ENCODE results near the gene ARHGAP26. TPM values are rescaled to one million over a fixed set of nuclear protein-coding genes. Genes with fewer than 3 reads are reported as not detected.

Gene ARHGAP26
- polyA plus RNA-seq, 1 donor from 2014 or later = 0.83 TPM

GRCh38 chr5:143236682-143237081 is 466.5 kb downstream of the ARHGAP26 start:
- Histone ChIP-seq H2AFZ (ENCODE audit: low read depth, low read length) (no peak overlapping the region), H3K4me3 (ENCODE audit: low read length) (no peak overlapping the region), H4K20me1 (ENCODE audit: insufficient read depth) (no peaks in the 10 kb centered on the region), H3K27ac (ENCODE audit: low read length) (no peak overlapping the region), H3K4me2 (ENCODE audit: low read length) (no peak overlapping the region), H3K36me3 (ENCODE audit: insufficient read depth, low read length) (no peaks in the 10 kb centered on the region), H3K9me2 (ENCODE audit: insufficient read depth, low read length) (no peaks in the 10 kb centered on the region), H3K9ac (ENCODE audit: low read length) (no peak overlapping the region), H3K27me3 (ENCODE audit: insufficient read depth, low read depth, low read length) (no peaks in the 10 kb centered on the region), H3K9me3 (ENCODE audit: low read length) (no peaks in the 10 kb centered on the region), H3K79me2 (replicated peaks; ENCODE audit: insufficient read depth, low read length) (no peaks in the 10 kb centered on the region), H3F3A (ENCODE audit: insufficient read depth, low read length, poor library complexity, severe bottlenecking) (no peaks in the 10 kb centered on the region)
- TF ChIP-seq EP300 (conservative IDR thresholded peaks at IDR 0.05; ENCODE audit: poor library complexity, severe bottlenecking) = no peak
- TF ChIP-seq MXI1 (conservative IDR thresholded peaks at IDR 0.05; ENCODE audit: poor library complexity, severe bottlenecking) = no peak
- no peak for TF ChIP-seq REST (IDR thresholded peaks at IDR 0.05; ENCODE audit: borderline replicate concordance)
- no peak for TF ChIP-seq POLR2AphosphoS5 (IDR thresholded peaks at IDR 0.05)
- no peak for TF ChIP-seq TAF1 (IDR thresholded peaks at IDR 0.05; ENCODE audit: low read depth)
- TF ChIP-seq SMC3 (conservative IDR thresholded peaks at IDR 0.05; ENCODE audit: poor library complexity) = no peak
- TF ChIP-seq, protein P1, sequence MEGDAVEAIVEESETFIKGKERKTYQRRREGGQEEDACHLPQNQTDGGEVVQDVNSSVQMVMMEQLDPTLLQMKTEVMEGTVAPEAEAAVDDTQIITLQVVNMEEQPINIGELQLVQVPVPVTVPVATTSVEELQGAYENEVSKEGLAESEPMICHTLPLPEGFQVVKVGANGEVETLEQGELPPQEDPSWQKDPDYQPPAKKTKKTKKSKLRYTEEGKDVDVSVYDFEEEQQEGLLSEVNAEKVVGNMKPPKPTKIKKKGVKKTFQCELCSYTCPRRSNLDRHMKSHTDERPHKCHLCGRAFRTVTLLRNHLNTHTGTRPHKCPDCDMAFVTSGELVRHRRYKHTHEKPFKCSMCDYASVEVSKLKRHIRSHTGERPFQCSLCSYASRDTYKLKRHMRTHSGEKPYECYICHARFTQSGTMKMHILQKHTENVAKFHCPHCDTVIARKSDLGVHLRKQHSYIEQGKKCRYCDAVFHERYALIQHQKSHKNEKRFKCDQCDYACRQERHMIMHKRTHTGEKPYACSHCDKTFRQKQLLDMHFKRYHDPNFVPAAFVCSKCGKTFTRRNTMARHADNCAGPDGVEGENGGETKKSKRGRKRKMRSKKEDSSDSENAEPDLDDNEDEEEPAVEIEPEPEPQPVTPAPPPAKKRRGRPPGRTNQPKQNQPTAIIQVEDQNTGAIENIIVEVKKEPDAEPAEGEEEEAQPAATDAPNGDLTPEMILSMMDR (IDR thresholded peaks at IDR 0.05; ENCODE audit: poor library complexity, severe bottlenecking) = no peak
- no peak for TF ChIP-seq RAD21 (conservative IDR thresholded peaks at IDR 0.05)
- TF ChIP-seq EZH2 (IDR thresholded peaks at IDR 0.05; ENCODE audit: borderline replicate concordance, insufficient read depth, low read length, poor library complexity, severe bottlenecking) = no peak

GRCh38 chr5:143237664-143238063 is 467.5 kb downstream of the ARHGAP26 start:
- Histone ChIP-seq H3K27me3 (ENCODE audit: insufficient read depth, low read depth, low read length) (no peaks in the 10 kb centered on the region), H3K27ac (ENCODE audit: low read length) (no peak overlapping the region), H3K4me3 (ENCODE audit: low read length) (no peak overlapping the region), H2AFZ (ENCODE audit: low read depth, low read length) (no peak overlapping the region), H3F3A (ENCODE audit: insufficient read depth, low read length, poor library complexity, severe bottlenecking) (no peaks in the 10 kb centered on the region), H3K9me2 (ENCODE audit: insufficient read depth, low read length) (no peaks in the 10 kb centered on the region), H3K36me3 (ENCODE audit: insufficient read depth, low read length) (no peaks in the 10 kb centered on the region), H3K9ac (ENCODE audit: low read length) (no peak overlapping the region), H3K4me2 (ENCODE audit: low read length) (no peak overlapping the region), H3K9me3 (ENCODE audit: low read length) (no peaks in the 10 kb centered on the region), H3K79me2 (replicated peaks; ENCODE audit: insufficient read depth, low read length) (no peaks in the 10 kb centered on the region), H4K20me1 (ENCODE audit: insufficient read depth) (no peaks in the 10 kb centered on the region)
- TF ChIP-seq, protein P1 (IDR thresholded peaks at IDR 0.05; ENCODE audit: poor library complexity, severe bottlenecking) = no peak
- no peak for TF ChIP-seq RAD21 (conservative IDR thresholded peaks at IDR 0.05)
- no peak for TF ChIP-seq POLR2AphosphoS5 (IDR thresholded peaks at IDR 0.05)
- TF ChIP-seq EP300 (conservative IDR thresholded peaks at IDR 0.05; ENCODE audit: poor library complexity, severe bottlenecking) = no peak
- TF ChIP-seq EZH2 (IDR thresholded peaks at IDR 0.05; ENCODE audit: borderline replicate concordance, insufficient read depth, low read length, poor library complexity, severe bottlenecking) = no peak
- TF ChIP-seq SMC3 (conservative IDR thresholded peaks at IDR 0.05; ENCODE audit: poor library complexity) = no peak
- no peak for TF ChIP-seq REST (IDR thresholded peaks at IDR 0.05; ENCODE audit: borderline replicate concordance)
- no peak for TF ChIP-seq TAF1 (IDR thresholded peaks at IDR 0.05; ENCODE audit: low read depth)
- no peak for TF ChIP-seq MXI1 (conservative IDR thresholded peaks at IDR 0.05; ENCODE audit: poor library complexity, severe bottlenecking)
